Left ventricle myocardium inferior (tissue), 1 donor: Measurements from ENCODE around the gene SHISA4. TPM values are rescaled to one million over a fixed set of nuclear protein-coding genes. Genes with fewer than 3 reads are reported as not detected.
"Not testable (repeated sequence)": the region's sequence is repeated elsewhere in the genome, so short reads cannot be mapped to it uniquely, and the experiment has no call there.

ENCODE experiments used
- DNase-seq: peaks from one replicate; pipeline ENCODE4 v3.0.0-alpha.2; 2020
- H3K27ac ChIP-seq: fragments of 200-600 bp; replicated peaks from 2 replicates; pipeline ENCODE4 v1.8.0; 2021
- H3K27me3 ChIP-seq: fragments of 200-600 bp; 2 replicates; pipeline ENCODE4 v1.8.0; 2021; ENCODE audit warnings: low read depth
- H3K36me3 ChIP-seq: fragments of 200-600 bp; 2 replicates; pipeline ENCODE4 v1.8.0; 2021
- H3K4me1 ChIP-seq: fragments of 200-600 bp; 2 replicates; pipeline ENCODE4 v1.8.0; 2021
- H3K4me3 ChIP-seq: fragments of 200-600 bp; 2 replicates; pipeline ENCODE4 v1.8.0; 2021; ENCODE audit warnings: mild to moderate bottlenecking, moderate library complexity
- H3K9me3 ChIP-seq: fragments of 200-600 bp; replicated peaks from 2 replicates; pipeline ENCODE4 v1.8.0; 2021
- CTCF ChIP-seq: fragments of 200-600 bp; IDR thresholded peaks from 2 replicates; pipeline ENCODE4 v1.8.0; 2021; ENCODE audit warnings: antibody characterized with exemption, mild to moderate bottlenecking, borderline replicate concordance
- intact Hi-C: fragments of 100-400 bp; cut with micrococcal nuclease; formaldehyde crosslinking; loops from one replicate; pipeline ENCODE4 v1.11.0; 2022
- total RNA-seq: library from RNA; stranded (reverse); fragmentation: NEBNext Ultra II Directional; extraction: Animal tissue kit (Norgen Biotek cat#: 25700); gene quantifications from one replicate; pipeline ENCODE4 v1.2.1, GENCODE V29; 2021
- donor health status: DM: no; HTN: yes; CAD: no; lungs with severe emphysema.

Gene SHISA4
- total RNA-seq, 1 donor from 2014 or later: 191 TPM

DNA sequence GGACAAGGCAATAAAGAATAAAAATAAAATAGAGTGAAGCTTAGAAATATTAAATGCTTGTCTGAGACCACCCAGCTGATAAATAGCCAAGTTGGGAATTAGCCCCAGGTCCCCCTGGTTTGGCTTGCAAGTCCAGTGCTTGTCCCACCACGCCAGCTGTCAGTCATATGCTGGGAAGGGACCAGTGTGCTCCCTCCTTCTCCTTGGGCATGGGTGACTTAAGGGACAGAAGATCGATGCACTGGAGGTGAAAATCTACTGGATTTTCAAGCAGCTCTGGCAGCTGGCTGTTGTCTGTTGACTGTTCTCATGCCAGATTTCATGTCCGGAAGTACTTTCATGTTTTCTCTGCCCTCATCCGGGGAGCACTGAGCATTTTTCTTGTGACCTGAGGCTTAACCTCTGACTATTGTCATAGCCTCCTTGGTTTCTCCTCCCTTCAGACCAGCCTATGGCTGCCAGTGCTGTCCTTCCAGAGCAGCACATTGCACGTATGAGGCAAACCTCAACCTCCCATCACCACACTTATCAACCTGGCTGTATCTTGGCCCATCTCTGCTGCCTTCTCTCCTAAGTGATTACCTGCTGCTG is 45.2 kb downstream of the SHISA4 start:
- no peaks in the 10 kb centered on the region for H3K9me3 ChIP-seq
- no peak for DNase-seq
- H3K4me1 ChIP-seq: peaks cover 3% of the 10 kb centered on the region
- no peak for TF ChIP-seq CTCF
- no peaks in the 10 kb centered on the region for H3K27me3 ChIP-seq
- no peak overlapping the region for H3K4me3 ChIP-seq
- no peaks in the 10 kb centered on the region for H3K36me3 ChIP-seq
- intact Hi-C loops: no loop called here
- H3K27ac ChIP-seq: no peak overlapping the region

- no peak for DNase-seq
- peaks cover 7% of the 10 kb centered on the region for H3K27me3 ChIP-seq
- no peak overlapping the region for H3K4me3 ChIP-seq
- TF ChIP-seq CTCF: no peak
- peaks cover 9% of the 10 kb centered on the region for H3K4me1 ChIP-seq
- no peaks in the 10 kb centered on the region for H3K9me3 ChIP-seq
- peak overlapping the region; percentile 69 for H3K27ac ChIP-seq
- intact Hi-C loops: no loop called here
- no peaks in the 10 kb centered on the region for H3K36me3 ChIP-seq
Observed at GRCh38 chr1:201937624-201938213, 49.0 kb downstream of the SHISA4 start.

DNA sequence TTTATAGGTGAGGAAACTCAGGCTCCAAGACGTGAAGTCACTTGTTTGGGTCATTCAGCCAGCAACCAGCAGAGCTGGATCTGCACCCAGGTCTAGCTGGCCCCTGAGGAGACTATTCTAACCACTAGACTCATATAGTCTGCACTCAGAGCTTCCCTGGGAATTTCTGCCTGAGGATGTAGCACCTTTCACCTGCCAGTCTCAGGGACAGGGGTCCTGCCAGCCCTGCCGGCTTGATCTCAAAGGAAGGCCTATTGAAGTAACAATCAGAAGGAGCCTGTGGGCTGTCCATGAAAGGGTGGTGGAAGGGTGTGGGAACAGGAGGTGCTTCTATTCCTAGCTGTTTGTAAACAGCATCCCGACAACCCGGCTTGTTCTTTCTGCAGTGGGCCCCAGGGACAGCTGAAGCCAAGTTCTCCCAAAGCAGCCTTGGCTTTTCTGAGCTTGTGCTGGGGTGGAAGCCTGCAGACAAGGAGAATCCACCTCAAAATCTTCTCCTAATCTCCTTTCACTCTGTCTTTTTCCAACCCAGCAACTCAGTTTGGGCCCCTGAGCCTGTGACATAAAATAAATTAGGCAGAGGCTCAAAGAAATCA is 49.8 kb downstream of the SHISA4 start:
- H3K4me1 ChIP-seq: peaks cover 9% of the 10 kb centered on the region
- H3K4me3 ChIP-seq: peak overlapping the region; percentile 11
- no peak for TF ChIP-seq CTCF

GRCh38 chr1:201939148-201939547 is 50.5 kb downstream of the SHISA4 start:
- no peak for DNase-seq
- H3K4me3 ChIP-seq: no peak overlapping the region
- H3K9me3 ChIP-seq: no peaks in the 10 kb centered on the region
- peak overlapping the region; percentile 69 for H3K27ac ChIP-seq
- TF ChIP-seq CTCF: no peak
- no peaks in the 10 kb centered on the region for H3K36me3 ChIP-seq
- intact Hi-C loops: no loop called here
- H3K4me1 ChIP-seq: peaks cover 9% of the 10 kb centered on the region
- H3K27me3 ChIP-seq: peaks cover 7% of the 10 kb centered on the region

More for the DNA sequence above, 49.8 kb downstream of the SHISA4 start:
- DNase-seq: no peak
- Histone ChIP-seq H3K36me3 (no peaks in the 10 kb centered on the region), H3K9me3 (no peaks in the 10 kb centered on the region), H3K27me3 (peaks cover 7% of the 10 kb centered on the region), H3K27ac (peak overlapping the region; percentile 69)
- intact Hi-C loops: no loop called here

DNA sequence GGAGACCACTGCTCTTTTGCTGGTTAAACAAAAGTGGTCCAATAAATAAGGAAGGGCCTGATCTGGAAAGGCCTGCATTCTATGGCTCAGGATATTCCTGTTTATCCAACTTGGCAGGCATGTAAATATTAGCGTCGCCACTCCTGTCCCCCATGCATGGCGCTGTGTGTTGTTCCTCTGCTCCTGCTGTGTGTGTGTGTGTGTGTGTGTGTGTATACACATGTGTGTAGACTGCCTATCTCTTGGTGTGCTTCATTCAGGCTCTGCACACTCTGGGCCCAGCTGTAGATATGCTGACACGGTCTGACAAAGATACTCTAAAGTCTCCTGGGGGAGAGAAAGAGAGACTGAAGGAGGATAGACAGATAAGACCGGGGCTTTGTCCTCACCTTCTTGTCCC is 50.9 kb downstream of the SHISA4 start:
- Histone ChIP-seq H3K4me3 (no peak overlapping the region), H3K27me3 (peaks cover 7% of the 10 kb centered on the region), H3K9me3 (no peaks in the 10 kb centered on the region), H3K27ac (peak overlapping the region; percentile 69), H3K36me3 (no peaks in the 10 kb centered on the region), H3K4me1 (peaks cover 9% of the 10 kb centered on the region)
- intact Hi-C loops: no loop called here
- DNase-seq: no peak
- TF ChIP-seq CTCF: no peak

- H3K9me3 ChIP-seq, H3K27me3 ChIP-seq, H3K4me3 ChIP-seq, DNase-seq, H3K36me3 ChIP-seq, intact Hi-C loops: not testable (repeated sequence)
- H3K27ac ChIP-seq: peak overlapping the region; percentile 69
- peaks cover 14% of the 10 kb centered on the region for H3K4me1 ChIP-seq
Observed at GRCh38 chr1:201940316-201940715, 51.6 kb downstream of the SHISA4 start.
